Thyroid gland (tissue), 4 donors: ENCODE results near the gene SPATC1L. TPM values are rescaled to one million over a fixed set of nuclear protein-coding genes. Genes with fewer than 3 reads are reported as not detected.
A peak's percentile ranks its signal among the peaks of the same experiment; 100 is the strongest.
"Not testable (repeated sequence)": the region's sequence is repeated elsewhere in the genome, so short reads cannot be mapped to it uniquely, and the experiment has no call there.

ENCODE experiments used
- DNase-seq, 2 donors: peaks; one replicate each; pipeline ENCODE4 v3.0.0-alpha.2; 2019
- H3K27ac ChIP-seq, 3 donors: fragments of 200-600 bp; sonication (generic); 1 replicate in 2 of 3; 2 replicates in 1 of 3; pipeline ENCODE4 v1.5.1; 2016 to 2019; ENCODE audit warnings: mild to moderate bottlenecking in 1 of 3, moderate library complexity in 1 of 3
- H3K27me3 ChIP-seq: fragments of 200-600 bp; sonication (generic); one replicate; pipeline ENCODE4 v1.5.1; 2019
- H3K36me3 ChIP-seq, 2 donors: fragments of 200-600 bp; sonication (generic); one replicate each; pipeline ENCODE4 v1.5.1; 2016 to 2019
- H3K4me1 ChIP-seq, 2 donors: fragments of 200-600 bp; sonication (generic); one replicate each; pipeline ENCODE4 v1.5.1; 2017 to 2019
- H3K4me3 ChIP-seq, 3 donors: fragments of 200-600 bp; sonication (generic); replicated peaks in 1 of 3; 1 replicate in 2 of 3; 2 replicates in 1 of 3; pipeline ENCODE4 v1.5.1; 2016; ENCODE audit warnings: mild to moderate bottlenecking in 1 of 3
- H3K9me3 ChIP-seq: fragments of 200-600 bp; sonication (generic); one replicate; pipeline ENCODE4 v1.5.1; 2017
- POLR2A ChIP-seq, 2 donors: fragments of 450-650 bp; IDR thresholded peaks; one replicate each; pipeline ENCODE4 v1.6.1; 2017; ENCODE audit warnings: antibody characterized with exemption in 2 of 2, mild to moderate bottlenecking in 2 of 2, moderate library complexity in 1 of 2
- WGBS, 2 donors: methylation state at CpG; one replicate each; pipeline ENCODE4 v1.1.5; 2017; 5-methylcytosine and 5-hydroxymethylcytosine counted together
- intact Hi-C: fragments of 100-400 bp; cut with DNase I; formaldehyde crosslinking; loops from one replicate; pipeline ENCODE4 v1.15.1; 2023
- total RNA-seq, 4 donors: library from RNA; depleted of rRNA; stranded (reverse); fragments of >200 nt; gene quantifications; one replicate each; pipeline ENCODE4 v1.2.3, GENCODE V29; 2016
- TF ChIP-seq, protein P1 (sequence below), 6 experiments: fragments of 200-600 bp in 3 of 6; fragments of 450-650 bp in 3 of 6; sonication (generic) in 3 of 6; IDR thresholded peaks; one replicate each; pipeline ENCODE4 v1.5.1; 2016 to 2019; ENCODE audit warnings: antibody characterized with exemption in 6 of 6, mild to moderate bottlenecking in 2 of 6, inconsistent platforms in 1 of 6, moderate library complexity in 1 of 6

Gene SPATC1L
- total RNA-seq, 4 donors from 2014 or later, result 3.5 to 9.0 (median 5.8) TPM

DNA sequence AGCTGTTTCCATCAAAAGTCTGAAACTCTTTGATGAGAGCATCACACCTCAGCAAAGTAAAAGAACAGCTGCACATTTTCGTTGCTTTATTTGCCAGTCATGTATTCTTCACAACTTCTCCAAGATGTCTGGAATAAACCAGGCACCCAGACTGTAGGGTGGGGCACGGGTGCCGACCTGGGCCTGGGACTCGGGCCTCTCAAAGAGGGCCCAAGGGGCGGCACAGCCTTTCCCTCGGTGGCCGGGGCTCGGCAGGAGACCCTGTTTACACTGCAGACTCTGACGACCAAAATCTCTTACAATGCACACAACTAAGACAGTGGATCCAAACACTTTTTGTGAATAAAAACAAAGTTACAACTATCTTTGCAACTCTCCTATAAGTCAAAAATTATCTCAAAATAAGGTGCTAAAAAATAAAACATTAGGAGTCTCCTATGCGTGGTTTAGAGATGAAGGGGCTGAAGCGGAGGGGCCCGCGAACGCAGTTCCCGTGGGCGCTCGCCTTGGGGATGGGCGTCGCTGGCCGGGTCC is 43.6 kb upstream of the SPATC1L start:
- Histone ChIP-seq H3K4me3 (peak overlapping the region; percentile 59 to 95 (median 94)), H3K27ac (peak overlapping the region; percentile 15 to 74 (median 74)), H3K27me3 (no peaks in the 10 kb centered on the region), H3K36me3 (no peaks in the 10 kb centered on the region), H3K4me1 (peaks cover 13 to 18% of the 10 kb centered on the region in 2 donors), H3K9me3 (no peaks in the 10 kb centered on the region)
- intact Hi-C loops, result loop anchor here (5.0 kb wide), 1 partner anchor 256 kb away; no protein-coding TSS in a partner anchor
- no peak for TF ChIP-seq POLR2A (IDR thresholded peaks at IDR 0.05)
- TF ChIP-seq, protein P1, sequence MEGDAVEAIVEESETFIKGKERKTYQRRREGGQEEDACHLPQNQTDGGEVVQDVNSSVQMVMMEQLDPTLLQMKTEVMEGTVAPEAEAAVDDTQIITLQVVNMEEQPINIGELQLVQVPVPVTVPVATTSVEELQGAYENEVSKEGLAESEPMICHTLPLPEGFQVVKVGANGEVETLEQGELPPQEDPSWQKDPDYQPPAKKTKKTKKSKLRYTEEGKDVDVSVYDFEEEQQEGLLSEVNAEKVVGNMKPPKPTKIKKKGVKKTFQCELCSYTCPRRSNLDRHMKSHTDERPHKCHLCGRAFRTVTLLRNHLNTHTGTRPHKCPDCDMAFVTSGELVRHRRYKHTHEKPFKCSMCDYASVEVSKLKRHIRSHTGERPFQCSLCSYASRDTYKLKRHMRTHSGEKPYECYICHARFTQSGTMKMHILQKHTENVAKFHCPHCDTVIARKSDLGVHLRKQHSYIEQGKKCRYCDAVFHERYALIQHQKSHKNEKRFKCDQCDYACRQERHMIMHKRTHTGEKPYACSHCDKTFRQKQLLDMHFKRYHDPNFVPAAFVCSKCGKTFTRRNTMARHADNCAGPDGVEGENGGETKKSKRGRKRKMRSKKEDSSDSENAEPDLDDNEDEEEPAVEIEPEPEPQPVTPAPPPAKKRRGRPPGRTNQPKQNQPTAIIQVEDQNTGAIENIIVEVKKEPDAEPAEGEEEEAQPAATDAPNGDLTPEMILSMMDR (IDR thresholded peaks at IDR 0.05), result no peak
- DNase-seq, result no peak
- WGBS, 2 donors, result 4 to 9% methylated on average over 20 of the region's 20 CpGs

DNA sequence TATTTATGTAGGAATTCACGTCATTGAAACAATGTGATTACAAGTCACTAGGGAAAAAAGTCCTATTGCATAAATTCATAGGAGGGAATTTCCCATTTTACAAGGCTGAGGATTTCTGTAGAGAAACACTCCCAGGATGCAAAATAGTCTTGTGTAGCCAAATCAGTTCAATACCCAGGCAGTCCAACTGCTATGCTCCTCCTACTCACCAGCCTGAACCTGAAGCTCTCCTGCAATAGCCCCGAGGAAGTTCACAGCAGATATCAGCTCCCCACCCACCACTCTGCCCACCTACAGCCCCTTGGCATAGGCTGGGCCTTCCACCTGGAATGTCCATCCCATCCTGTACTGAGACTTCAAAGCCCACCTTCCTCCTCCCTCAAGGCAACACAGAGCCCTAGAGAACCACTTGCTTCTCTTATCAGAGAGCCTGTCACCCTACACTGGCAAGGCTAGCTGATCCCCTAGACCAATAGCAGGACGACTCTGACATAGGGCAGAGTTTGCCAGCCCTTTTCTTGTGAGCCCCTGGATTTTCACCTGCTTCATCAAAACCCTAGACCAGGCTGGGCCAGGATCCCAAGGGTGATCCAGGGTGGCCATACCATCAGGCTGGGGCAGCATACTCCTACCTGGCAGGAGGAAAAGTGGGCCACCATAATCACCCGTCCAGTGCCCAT is 42.8 kb upstream of the SPATC1L start:
- Histone ChIP-seq H3K4me1 (peaks cover 13 to 18% of the 10 kb centered on the region in 2 donors), H3K4me3 (peak overlapping the region in 1 of 3 donors; percentile 94), H3K9me3 (no peaks in the 10 kb centered on the region), H3K27ac (no peak overlapping the region), H3K36me3 (no peaks in the 10 kb centered on the region), H3K27me3 (no peaks in the 10 kb centered on the region)
- WGBS, 2 donors, result 68 to 76% methylated on average over 4 of the region's 4 CpGs
- intact Hi-C loops, result loop anchor here (5.0 kb wide), 1 partner anchor 255 kb away; no protein-coding TSS in a partner anchor
- TF ChIP-seq POLR2A (IDR thresholded peaks at IDR 0.05), result no peak
- TF ChIP-seq, protein P1 (IDR thresholded peaks at IDR 0.05), result no peak
- no peak for DNase-seq

DNA sequence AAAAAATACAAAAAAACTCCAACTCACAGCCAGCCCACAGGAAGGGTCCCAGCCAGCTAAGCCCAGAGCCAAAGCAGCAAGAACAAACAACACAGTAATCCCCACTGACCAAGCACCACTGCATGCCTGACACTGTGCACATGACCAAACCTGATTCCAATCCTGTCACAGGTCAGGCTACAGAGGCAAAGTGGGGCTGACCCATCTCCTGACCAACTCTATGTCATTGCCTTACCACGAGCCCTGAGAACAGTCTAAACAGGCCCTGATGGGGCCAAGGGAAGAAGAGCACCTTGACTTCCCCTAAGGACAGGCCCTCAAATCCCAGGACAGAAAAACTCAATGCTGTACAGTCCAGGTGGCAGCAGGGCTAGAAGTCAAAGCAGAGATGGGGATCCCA is 41.9 kb upstream of the SPATC1L start:
- WGBS, 2 donors, result 93% methylated on average over 1 of the region's 1 CpG; no CpG with 5 or more reads in 1 of the 2 donors
- Histone ChIP-seq H3K4me1 (peaks cover 13 to 18% of the 10 kb centered on the region in 2 donors), H3K27ac (peak overlapping the region in 1 of 3 donors; percentile 2), H3K4me3 (no peak overlapping the region), H3K9me3 (no peaks in the 10 kb centered on the region), H3K36me3 (no peaks in the 10 kb centered on the region), H3K27me3 (no peaks in the 10 kb centered on the region)
- TF ChIP-seq POLR2A (IDR thresholded peaks at IDR 0.05), result no peak
- TF ChIP-seq, protein P1 (IDR thresholded peaks at IDR 0.05), result no peak
- intact Hi-C loops, result loop anchor here (5.0 kb wide), 1 partner anchor 254 kb away; no protein-coding TSS in a partner anchor
- DNase-seq, result no peak

DNA sequence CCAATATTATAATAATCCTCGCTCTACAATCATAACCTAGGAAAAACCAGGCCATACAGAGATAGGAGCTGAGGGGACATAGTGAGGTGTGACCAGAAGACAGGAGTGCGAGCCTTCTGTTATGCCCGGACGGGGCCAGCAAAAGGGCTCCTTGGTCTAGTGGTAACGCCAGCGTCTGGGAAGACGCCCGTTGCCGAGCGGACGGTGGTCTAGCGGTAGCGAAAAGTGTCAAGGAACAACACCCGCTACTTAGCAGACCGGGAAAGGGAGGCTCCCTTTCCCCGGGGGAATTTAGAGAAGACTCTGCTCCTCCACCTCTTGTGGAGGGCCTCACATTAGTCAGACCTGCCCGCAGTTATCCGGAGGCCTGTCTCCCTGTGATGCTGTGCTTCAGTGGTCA is 39.4 kb upstream of the SPATC1L start:
- peaks cover 8 to 12% of the 10 kb centered on the region in 2 donors for H3K4me1 ChIP-seq
- H3K9me3 ChIP-seq, H3K36me3 ChIP-seq, H3K27me3 ChIP-seq, DNase-seq, H3K4me3 ChIP-seq, H3K27ac ChIP-seq, intact Hi-C loops: not testable (repeated sequence)
- 91 to 96% methylated on average over 15 to 18 of the region's 18 CpGs for WGBS, 2 donors

DNA sequence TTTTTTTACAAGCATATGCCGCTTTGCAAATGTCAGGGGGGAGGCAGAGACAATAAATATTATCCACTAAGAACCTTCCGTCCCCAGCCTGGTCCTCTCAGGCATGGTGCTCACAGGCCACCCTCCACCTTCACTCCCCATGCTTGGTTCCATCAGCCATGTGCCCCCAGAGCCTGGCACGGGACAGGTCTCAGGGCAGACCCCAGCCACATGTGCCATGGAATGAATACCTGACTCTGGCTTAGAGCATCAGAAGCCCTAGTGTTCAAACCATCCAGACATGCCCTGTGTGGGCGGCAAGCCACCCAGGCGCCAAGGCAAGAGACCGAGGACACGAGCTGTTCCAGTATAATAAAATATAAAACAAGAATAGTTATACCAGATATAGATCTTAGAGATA is 39.0 kb upstream of the SPATC1L start:
- H3K9me3 ChIP-seq, result no peaks in the 10 kb centered on the region
- DNase-seq, result no peak

More for the DNA sequence above, 39.0 kb upstream of the SPATC1L start:
- H3K36me3 ChIP-seq, result peaks cover 0 to 9% of the 10 kb centered on the region in 2 donors
- H3K27ac ChIP-seq, result no peak overlapping the region
- 80 to 97% methylated on average over 7 of the region's 7 CpGs for WGBS, 2 donors
- TF ChIP-seq, protein P1 (IDR thresholded peaks at IDR 0.05), result no peak
- TF ChIP-seq POLR2A (IDR thresholded peaks at IDR 0.05), result no peak
- no peak overlapping the region for H3K4me3 ChIP-seq
- intact Hi-C loops, result no loop called here
- H3K27me3 ChIP-seq, result no peaks in the 10 kb centered on the region
- H3K4me1 ChIP-seq, result peaks cover 8 to 12% of the 10 kb centered on the region in 2 donors
